A549 treated with Hydrocortisone at 1 μM for 4 hours (cell line): ENCODE measurements around the gene CELSR2. TPM values are rescaled to one million over a fixed set of nuclear protein-coding genes. Genes with fewer than 3 reads are reported as not detected.

Experiments used
- total RNA-seq: library from RNA; stranded (reverse); fragments of 200-300 nt; extraction: Qiagen RNA extraction; gene quantifications from 5 replicates; pipeline ENCODE4 v1.2.3, GENCODE V29; 2022

Gene CELSR2, protein sequence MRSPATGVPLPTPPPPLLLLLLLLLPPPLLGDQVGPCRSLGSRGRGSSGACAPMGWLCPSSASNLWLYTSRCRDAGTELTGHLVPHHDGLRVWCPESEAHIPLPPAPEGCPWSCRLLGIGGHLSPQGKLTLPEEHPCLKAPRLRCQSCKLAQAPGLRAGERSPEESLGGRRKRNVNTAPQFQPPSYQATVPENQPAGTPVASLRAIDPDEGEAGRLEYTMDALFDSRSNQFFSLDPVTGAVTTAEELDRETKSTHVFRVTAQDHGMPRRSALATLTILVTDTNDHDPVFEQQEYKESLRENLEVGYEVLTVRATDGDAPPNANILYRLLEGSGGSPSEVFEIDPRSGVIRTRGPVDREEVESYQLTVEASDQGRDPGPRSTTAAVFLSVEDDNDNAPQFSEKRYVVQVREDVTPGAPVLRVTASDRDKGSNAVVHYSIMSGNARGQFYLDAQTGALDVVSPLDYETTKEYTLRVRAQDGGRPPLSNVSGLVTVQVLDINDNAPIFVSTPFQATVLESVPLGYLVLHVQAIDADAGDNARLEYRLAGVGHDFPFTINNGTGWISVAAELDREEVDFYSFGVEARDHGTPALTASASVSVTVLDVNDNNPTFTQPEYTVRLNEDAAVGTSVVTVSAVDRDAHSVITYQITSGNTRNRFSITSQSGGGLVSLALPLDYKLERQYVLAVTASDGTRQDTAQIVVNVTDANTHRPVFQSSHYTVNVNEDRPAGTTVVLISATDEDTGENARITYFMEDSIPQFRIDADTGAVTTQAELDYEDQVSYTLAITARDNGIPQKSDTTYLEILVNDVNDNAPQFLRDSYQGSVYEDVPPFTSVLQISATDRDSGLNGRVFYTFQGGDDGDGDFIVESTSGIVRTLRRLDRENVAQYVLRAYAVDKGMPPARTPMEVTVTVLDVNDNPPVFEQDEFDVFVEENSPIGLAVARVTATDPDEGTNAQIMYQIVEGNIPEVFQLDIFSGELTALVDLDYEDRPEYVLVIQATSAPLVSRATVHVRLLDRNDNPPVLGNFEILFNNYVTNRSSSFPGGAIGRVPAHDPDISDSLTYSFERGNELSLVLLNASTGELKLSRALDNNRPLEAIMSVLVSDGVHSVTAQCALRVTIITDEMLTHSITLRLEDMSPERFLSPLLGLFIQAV (N-terminal part only)
- 3.7 to 4.9 TPM (median 4.8 TPM) in 5 replicates for total RNA-seq

DNA sequence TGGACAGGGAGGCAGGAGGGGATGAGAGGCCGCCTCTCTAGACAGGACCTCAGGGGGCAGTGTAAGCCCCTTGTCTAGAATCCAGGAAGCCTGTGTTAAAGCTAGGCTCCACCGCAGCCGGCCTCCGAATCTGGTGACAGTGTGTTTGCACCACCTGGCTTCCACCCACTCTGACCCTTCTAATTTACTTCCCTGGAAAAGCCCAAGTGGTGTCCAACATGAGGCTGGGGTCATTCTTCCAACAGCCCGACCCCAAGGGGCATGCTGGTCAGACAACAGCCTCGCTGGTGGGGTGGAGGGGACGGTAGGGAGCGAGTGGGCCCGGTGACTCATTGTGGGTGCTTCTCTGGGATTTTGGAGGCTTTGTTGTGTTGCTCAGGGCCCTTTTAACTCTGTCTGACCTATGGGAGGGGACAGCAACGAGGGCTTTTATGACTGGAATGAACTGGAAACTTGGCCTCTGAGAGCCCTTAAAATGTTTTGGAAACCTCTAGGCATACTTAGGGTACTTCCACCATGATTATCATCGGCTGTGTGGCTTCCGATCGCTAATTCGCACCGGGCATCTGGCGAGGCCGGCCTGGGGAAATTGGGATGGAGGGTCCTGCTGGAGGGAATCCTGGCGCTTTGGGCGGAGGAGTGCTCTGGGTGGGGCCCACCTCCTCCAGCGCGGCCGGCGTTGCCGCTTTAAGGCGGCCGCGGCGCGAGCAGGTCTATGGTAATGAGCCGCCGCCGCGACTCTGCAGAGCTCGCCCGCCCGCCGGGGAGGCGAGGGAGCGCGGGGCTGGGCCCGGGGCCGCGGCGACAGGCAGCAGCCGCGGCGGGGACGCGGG lies at the start of gene CELSR2:
CELSR2 (plus strand) TSS at position 743 of the 833 bp plus-strand sequence. CDS start 541 bp downstream, outside the sequence.

DNA sequence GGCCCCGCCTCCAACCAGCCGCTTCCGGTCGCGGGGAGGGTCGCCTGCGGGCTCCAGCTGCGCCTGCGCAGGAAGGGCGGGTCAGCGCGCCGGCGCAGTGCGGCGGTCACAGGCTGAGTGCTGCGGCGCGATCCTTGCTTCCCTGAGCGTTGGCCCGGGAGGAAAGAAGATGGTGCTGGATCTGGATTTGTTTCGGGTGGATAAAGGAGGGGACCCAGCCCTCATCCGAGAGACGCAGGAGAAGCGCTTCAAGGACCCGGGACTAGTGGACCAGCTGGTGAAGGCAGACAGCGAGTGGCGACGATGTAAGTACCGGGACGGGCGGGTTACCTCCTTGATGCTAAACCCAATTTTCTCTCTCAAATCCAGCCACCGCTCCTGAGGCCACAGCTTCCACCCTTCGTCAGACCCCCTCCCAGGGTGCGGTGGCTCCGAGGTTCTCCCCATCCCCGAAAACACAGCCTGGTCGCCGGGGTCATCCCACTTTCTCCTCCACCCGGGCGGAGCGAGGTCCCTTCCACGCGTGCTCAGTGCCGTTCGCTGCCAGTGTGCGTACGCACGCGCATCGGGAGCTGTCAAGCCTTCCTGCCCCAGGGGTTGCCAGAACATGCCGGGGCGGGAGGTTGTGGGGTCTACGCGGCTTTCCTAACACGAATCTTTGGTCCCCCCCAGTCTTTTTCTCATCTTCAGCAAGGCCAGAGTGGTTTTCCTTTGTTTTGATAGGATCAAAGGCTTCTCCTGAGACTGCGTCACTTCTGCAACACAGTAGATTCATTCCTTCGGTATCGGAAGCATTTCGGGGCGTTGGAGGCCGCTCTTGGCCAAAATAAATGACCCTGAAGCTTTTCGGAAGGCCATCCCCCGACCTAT lies 35.3 kb upstream of the CELSR2 start, which contains the start of gene SARS1:
SARS1 (plus strand) TSS at position 95 of the 870 bp plus-strand sequence; CDS start at position 170, 75 bp downstream.

DNA sequence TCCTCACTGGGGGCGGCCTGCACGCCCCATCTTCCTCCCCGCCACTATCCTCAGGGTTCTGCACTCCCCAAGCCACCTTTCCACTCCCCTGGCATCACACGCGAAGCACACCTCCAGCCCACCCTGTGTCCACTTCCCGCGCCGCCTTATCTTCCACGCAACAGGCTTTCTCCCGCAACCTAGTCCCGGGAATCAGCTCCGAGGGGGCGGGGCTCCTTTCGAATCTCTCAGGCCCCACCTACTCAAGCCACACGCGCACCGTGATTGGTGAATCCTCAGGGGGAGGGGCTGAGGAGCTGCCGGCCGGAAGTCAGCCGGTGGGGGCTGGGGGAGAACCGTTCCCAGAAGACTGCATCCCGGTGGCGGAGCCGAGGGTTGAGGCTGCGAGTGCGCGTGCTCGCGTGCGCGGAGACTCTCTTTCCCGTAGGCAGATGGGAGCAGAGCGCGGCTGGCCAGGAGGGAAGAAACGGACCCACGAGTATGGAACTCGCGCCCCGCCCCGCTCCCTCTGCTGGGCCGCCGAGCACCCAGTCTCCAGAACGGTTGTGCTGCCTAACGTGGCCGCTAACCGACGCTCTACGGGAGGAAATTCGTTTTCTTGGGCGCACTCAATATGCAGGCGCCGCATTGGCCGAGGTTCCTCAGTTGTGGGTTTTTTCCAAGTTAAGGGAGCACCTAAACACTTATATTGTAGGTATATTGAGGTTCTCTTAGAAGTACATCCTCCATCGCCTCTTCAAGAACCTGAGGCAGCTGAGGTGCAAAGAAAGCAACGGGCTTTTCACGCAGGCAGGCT lies 33.8 kb downstream of the CELSR2 start, which contains the start of gene PSRC1:
PSRC1 (minus strand) TSS at position 194 of the 796 bp plus-strand sequence.

DNA sequence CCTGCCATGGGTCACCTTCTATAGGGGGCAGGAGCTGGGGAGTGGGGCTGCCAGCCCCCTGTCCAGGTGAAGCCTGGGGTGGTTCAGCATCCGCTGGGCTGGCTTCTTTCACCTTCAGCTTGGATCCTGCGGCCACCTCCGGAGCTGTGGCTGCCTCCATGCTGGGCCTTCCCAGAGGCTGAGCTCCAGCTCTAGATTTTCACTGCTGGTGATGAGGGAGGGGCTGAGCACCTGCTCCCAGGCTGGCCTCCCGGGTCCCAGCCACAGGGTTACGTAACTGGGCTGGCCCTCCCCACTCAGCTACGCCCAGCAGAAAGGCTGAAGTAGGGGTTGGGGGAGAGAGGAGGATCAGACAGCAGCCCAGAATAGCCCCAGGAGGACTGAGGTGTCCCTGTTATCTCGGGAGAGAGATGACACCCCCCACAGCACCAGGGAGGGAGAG lies 57.5 kb downstream of the CELSR2 start, which contains the start of gene MYBPHL:
MYBPHL (minus strand) TSS at position 180 of the 442 bp plus-strand sequence; CDS start at position 160, 20 bp downstream.

Other genes starting within 250 kb of the CELSR2 start
- gene WDR47, start 207.4 kb upstream of the CELSR2 start, total RNA-seq = 6.3 to 11.3 TPM (median 7.9 TPM) in 5 replicates
- gene TAF13, start 173.5 kb upstream of the CELSR2 start, total RNA-seq = 23.6 to 42.4 TPM (median 26.0 TPM) in 5 replicates
- gene TMEM167B, start 158.8 kb upstream of the CELSR2 start, total RNA-seq = 7.9 to 9.3 TPM (median 8.6 TPM) in 5 replicates
- gene ELAPOR1, start 135.4 kb upstream of the CELSR2 start, total RNA-seq = 0.38 to 0.47 TPM (median 0.46 TPM) in 5 replicates
- gene SARS1, start 35.6 kb upstream of the CELSR2 start, total RNA-seq = 91.7 to 110 TPM (median 92.5 TPM) in 5 replicates
- 18.9 to 22.7 TPM (median 21.0 TPM) in 5 replicates for gene PSRC1, start 33.6 kb downstream of the CELSR2 start, total RNA-seq
- gene MYBPHL, start 57.5 kb downstream of the CELSR2 start, total RNA-seq = 0.23 to 0.38 TPM in 2 of 5 replicates, not detected in the others
- gene SORT1, start 148.4 kb downstream of the CELSR2 start, total RNA-seq = 3.7 to 6.1 TPM (median 4.0 TPM) in 5 replicates
- 101 to 113 TPM (median 106 TPM) in 5 replicates for gene PSMA5, start 176.9 kb downstream of the CELSR2 start, total RNA-seq
- 0.03 to 0.12 TPM (median 0.10 TPM) in 5 replicates for gene SYPL2, start 217.0 kb downstream of the CELSR2 start, total RNA-seq
- gene ATXN7L2, start 234.4 kb downstream of the CELSR2 start, total RNA-seq = 1.5 to 2.4 TPM (median 2.2 TPM) in 5 replicates
- gene CYB561D1, start 244.6 kb downstream of the CELSR2 start, total RNA-seq = 4.3 to 4.8 TPM (median 4.6 TPM) in 5 replicates